ENCODE results near the gene MSRB2.
"Not testable (repeated sequence)": the region's sequence is repeated elsewhere in the genome, so short reads cannot be mapped to it uniquely, and the experiment has no call there.

MSRB2 gene

GRCh38 chr10:23095404-23095965 is at the start of gene MSRB2:
Gene MSRB2 (plus strand): TSS chr10:23095579. CDS start chr10:23095609, 30 bp downstream.
- DNase-seq, result peak; percentile 86

DNA sequence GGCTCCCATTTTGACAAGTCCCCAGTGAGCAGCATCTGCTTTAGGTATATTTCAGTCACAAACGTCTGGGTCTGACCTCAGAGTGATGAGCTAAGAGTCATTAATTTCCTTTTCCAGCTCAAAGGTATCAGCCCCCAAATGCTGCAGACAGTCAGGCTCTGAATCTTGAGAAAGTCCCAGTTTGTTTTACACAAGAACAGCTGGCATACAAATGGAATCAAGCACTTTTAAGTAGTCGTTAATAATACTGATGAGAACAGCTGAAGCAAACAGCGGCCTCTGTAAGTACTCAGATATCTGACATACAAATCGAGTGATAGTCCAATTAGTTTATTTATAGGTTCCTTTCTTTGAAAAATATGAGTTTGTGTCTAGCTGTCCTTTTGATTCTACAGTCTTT is 49.4 kb upstream of the MSRB2 start:
- DNase-seq, result no peak

- DNase-seq, result no peak
These were observed 48.0 kb upstream of the MSRB2 start for GRCh38 chr10:23047201-23048050.

GRCh38 chr10:23048191-23048590 is 47.2 kb upstream of the MSRB2 start:
- no peak for DNase-seq

DNA sequence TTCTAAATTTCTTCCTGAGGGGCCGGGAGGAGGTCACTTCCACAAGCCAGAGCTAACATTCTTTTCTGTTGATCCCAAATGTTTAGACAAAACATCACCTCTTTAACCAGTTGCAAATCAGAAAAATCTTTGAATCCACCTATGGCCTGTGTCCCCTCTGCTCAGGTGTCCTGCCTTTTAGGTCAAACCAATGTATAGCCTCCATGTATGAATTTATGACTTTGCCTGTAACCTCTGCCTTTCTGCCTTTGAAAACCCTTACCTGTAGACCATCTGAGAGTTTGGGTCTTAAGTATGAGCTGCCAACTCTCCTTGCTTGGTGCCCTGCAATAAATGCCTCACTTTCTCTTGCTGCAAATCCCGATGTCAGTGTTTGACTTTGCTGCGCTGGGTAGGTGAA is 44.1 kb upstream of the MSRB2 start:
- DNase-seq, result no peak

DNA sequence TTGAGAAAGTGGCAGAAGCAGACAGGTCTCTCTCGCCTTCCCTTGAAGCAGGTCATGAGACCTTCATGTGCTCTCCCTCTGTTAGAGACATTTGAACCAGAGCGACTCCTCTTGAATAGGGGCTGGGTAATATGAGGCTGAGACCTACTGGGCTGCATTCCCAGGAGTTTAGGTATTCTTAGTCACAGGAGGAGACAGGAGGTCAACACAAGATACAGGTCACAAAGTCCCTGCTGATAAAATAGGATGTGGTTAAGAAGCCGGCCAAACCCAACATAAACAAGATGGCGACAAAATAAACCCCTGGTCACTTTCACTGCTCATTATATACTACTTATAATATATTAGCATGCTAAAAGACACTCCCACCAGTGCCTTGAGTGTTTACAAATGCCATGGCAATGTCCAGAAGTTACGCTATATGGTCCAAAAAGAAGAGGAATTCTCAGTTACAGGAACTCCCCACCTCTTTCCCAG is 43.5 kb upstream of the MSRB2 start:
- DNase-seq, result no peak

GRCh38 chr10:23053036-23053435 is 42.3 kb upstream of the MSRB2 start:
- no peak for DNase-seq

DNA sequence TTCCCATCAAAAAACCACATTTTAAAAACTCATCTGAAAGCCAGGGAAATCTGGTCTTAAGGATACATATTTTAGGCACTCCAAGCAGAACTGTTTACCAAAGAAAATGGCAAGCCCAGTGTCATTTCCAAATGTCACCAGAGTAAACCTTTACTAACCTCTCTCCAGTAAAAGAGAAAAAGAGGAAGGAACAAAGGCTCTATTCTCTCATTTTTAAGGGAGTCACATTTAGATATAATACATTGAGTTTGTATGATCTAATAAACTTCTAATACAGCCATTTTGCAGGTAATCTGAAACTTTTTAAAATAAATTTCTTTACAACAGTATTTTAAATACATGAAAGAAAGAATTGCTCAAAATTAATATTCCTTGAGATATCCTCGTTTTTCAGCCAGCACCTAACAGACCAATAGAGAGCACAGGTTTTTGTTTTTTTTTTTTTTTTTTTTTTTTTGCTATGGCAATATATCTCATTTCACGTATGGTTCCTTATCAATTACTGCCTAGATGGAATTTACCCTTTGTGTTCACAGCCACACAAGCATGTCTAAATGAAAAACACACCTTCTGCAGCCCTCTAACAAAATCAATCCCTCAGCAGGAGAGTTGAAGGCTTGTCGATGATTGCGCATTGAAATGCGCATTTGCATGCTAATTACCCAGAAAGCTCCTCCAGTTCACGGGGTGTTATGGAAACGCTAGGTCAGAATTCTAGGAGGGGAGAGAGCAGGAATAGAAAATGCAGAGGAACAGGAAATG is 39.8 kb upstream of the MSRB2 start:
- DNase-seq, result no peak

GRCh38 chr10:23056186-23056579 is 39.2 kb upstream of the MSRB2 start:
- no peak for DNase-seq

DNA sequence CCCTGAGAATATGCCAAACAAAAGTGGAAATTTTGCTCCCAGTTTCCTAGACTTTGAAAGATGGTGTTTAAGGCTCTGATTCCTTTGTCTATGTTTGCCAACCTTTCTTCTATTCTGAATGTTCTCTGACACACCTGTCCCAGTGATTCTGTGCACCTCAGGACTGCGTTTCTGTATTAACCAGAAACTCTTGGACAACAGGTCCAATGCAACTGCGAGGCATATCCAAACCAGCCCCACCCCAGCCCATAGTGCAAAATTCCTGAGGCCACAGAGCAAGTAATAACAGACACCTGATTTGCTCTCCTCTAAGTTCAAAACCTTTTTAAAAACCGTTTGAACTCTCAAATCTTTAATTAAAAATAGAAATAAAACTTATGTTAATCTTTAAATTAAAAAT is 37.0 kb upstream of the MSRB2 start:
- DNase-seq, result no peak

- no peak for DNase-seq
These were observed 34.5 kb upstream of the MSRB2 start for GRCh38 chr10:23060918-23061317.

- no peak for DNase-seq
These were observed 32.1 kb upstream of the MSRB2 start for GRCh38 chr10:23063045-23063972.

GRCh38 chr10:23063973-23064812 is 31.2 kb upstream of the MSRB2 start:
- no peak for DNase-seq

DNA sequence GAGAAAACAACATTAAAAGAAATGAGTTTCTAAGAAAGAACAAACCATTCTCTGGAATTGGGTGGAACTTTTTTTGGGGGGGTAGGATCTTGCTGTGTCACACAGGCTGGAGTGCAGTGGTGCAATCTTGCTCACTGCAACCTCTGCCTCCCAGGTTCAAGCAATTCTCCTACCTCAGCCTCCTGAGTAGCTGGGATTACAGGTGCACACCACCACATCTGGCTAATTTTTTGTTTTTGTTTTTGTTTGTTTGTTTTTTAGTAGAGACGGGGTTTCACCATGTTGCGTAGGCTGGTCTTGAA is 30.6 kb upstream of the MSRB2 start:
- DNase-seq, result not testable (repeated sequence)

GRCh38 chr10:23065181-23065948 is 30.0 kb upstream of the MSRB2 start:
- no peak for DNase-seq

DNA sequence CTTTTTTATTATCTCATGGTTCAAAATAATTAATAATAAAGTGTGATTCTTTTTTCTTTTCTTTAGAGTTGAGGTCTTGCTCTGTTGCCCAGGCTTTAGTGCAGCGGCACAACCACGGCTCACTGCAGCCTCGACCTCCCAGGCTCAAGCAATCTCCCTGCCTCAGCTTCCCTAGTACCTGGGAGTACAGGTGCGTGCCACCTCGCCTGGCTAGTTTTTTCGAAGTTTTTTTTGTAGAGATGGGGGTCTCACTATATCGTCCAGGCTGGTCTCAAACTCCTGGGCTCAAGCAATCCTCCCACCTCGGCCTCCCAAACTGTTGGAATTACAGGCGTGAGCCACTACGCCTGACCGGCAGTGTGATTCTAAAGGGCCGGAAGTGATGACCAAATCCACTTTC is 28.0 kb upstream of the MSRB2 start:
- DNase-seq, result no peak

DNA sequence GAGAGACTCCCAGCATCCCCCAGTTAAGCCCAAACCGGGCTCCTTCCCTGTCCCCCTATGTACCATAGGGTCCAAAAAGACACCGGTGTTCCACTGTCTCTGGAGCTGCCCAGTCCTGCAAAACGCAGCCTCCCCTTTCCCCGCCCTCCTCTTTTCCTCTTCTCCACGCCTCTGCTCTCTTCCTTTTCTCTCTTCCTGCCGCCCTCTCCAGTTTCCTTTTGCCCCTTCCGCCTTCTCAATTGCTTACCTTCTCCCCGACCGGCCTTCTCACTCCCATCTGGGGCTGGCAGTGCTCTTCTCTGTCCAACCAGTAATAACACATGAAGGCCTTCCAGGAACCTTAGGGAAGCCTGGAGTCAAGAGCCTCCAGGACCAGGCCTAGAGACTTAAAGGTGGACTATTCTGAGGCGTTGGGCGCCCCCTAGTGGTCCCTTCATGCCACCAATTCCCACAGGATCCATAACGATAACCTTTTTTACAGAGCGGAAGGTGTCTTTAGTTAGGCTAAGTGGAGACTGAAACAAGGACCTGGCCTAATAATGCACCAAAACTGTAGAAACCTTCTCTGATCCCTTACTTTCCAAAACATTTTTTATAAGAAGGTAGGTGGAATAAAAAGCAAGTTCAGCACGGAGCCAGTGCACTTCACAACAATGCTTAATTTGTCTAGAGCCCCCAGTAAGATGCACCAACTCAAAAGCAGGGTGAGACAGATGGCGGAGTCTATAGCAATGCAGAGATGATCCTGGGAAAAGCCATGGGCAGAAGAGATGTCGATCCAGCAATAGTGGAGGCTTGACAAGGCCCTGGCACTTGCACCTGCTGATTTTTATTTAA is 27.2 kb upstream of the MSRB2 start:
- peak; percentile 62 for DNase-seq

DNA sequence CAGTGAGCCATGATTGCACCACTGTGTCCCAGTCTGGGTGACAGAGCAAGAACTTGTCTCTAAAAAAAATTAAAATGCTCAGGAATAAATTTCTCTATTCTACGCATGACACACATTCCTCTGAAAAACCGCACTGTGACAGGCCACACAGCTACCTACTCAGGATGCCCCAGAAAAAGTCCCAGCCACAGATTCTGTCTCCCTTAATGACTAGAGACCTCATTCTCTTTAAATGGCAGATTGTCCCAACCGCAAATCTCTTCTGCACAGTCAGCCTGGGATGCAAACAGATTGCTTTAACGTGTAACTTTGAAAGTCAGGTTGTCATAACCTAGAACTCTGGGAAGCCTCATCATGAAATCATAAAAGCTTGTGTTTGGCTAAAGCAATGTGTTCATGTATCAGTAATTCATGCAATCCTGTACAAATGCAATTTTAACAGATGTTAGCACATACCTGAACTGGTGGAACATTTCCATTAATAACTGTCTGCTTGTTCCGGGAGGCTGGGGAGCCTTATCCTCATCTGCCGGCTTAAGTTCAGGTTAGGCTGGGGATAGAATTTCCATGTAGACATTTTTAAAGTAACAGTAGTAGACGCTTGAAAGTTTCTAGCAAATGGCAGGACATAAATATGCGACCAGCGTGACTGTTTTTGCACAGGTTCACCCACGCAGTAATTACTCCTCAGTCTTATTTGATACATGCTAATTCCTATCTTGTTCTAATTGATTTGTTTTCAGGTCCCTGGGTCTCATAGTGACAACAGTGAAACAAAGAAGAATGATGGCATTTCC is 26.2 kb upstream of the MSRB2 start:
- DNase-seq, result no peak
